GM23338 (cell line): ENCODE measurements around the gene ME1. TPM values are rescaled to one million over a fixed set of nuclear protein-coding genes. Genes with fewer than 3 reads are reported as not detected.

Experiments
- ATAC-seq: fragments of 200-7000 bp; cut with Tn5 transposase; 3 replicates; pipeline ENCODE4 v1.9.1; 2020
- DNase-seq: peaks from one replicate; pipeline ENCODE4 v3.0.0-alpha.2; 2015; ENCODE audit warnings: low spot score
- H2AFZ ChIP-seq: fragments of 200-600 bp; sonication (generic); 2 replicates; pipeline ENCODE4 v1.8.0; 2016; ENCODE audit warnings: antibody characterized with exemption, mild to moderate bottlenecking, moderate library complexity
- H3F3A ChIP-seq: fragments of 200-600 bp; sonication (generic); replicated peaks from 2 replicates; pipeline ENCODE4 v1.8.0; 2017; ENCODE audit warnings: antibody characterized with exemption, mixed run types, low read depth
- H3K27ac ChIP-seq: fragments of 200-600 bp; sonication (generic); 2 replicates; pipeline ENCODE4 v1.6.1; 2016; ENCODE audit warnings: low read depth
- H3K27me3 ChIP-seq: fragments of 200-600 bp; sonication (generic); 2 replicates; pipeline ENCODE4 v1.8.0; 2016; ENCODE audit warnings: mild to moderate bottlenecking, mixed run types, moderate library complexity; ENCODE audit not compliant: insufficient read depth
- H3K36me3 ChIP-seq: fragments of 200-600 bp; sonication (generic); 2 replicates; pipeline ENCODE4 v1.8.0; 2016; ENCODE audit warnings: mild to moderate bottlenecking; ENCODE audit not compliant: insufficient read depth
- H3K4me1 ChIP-seq: fragments of 200-600 bp; sonication (generic); 2 replicates; pipeline ENCODE4 v1.8.0; 2016; ENCODE audit warnings: mild to moderate bottlenecking, moderate library complexity; ENCODE audit not compliant: insufficient read depth
- H3K4me2 ChIP-seq: fragments of 200-600 bp; sonication (generic); 2 replicates; pipeline ENCODE4 v1.7.1; 2017; ENCODE audit warnings: mixed run types
- H3K4me3 ChIP-seq: fragments of 200-600 bp; sonication (generic); 2 replicates; pipeline ENCODE4 v1.6.1; 2016; ENCODE audit warnings: mixed run types
- H3K79me2 ChIP-seq: fragments of 200-600 bp; sonication (generic); replicated peaks from 2 replicates; pipeline ENCODE4 v1.8.0; 2017; ENCODE audit warnings: mild to moderate bottlenecking; ENCODE audit not compliant: insufficient read depth
- H3K9me2 ChIP-seq: fragments of 200-600 bp; sonication (generic); 2 replicates; pipeline ENCODE4 v1.8.0; 2017; ENCODE audit not compliant: insufficient read depth
- H4K20me1 ChIP-seq: fragments of 200-600 bp; sonication (generic); replicated peaks from 2 replicates; pipeline ENCODE4 v1.8.0; 2017; ENCODE audit warnings: mild to moderate bottlenecking; ENCODE audit not compliant: insufficient read depth
- H3K27ac Mint-ChIP-seq: 2 replicates; pipeline ENCODE4 v1.8.0; 2020; ENCODE audit warnings: inconsistent platforms, mild to moderate bottlenecking, moderate library complexity, mixed read lengths
- H3K27me3 Mint-ChIP-seq: 3 replicates; pipeline ENCODE4 v1.8.0; 2022; ENCODE audit warnings: low read depth, mild to moderate bottlenecking, moderate library complexity, mixed read lengths, inconsistent platforms; ENCODE audit not compliant: insufficient read depth, poor library complexity
- H3K36me3 Mint-ChIP-seq: 3 replicates; pipeline ENCODE4 v1.8.0; 2021; ENCODE audit warnings: low read depth, mild to moderate bottlenecking, inconsistent platforms, moderate library complexity, mixed read lengths
- H3K4me1 Mint-ChIP-seq: 3 replicates; pipeline ENCODE4 v1.8.0; 2020; ENCODE audit warnings: mild to moderate bottlenecking, inconsistent platforms, mixed read lengths
- H3K4me3 Mint-ChIP-seq: 3 replicates; pipeline ENCODE4 v1.8.0; 2021; ENCODE audit warnings: moderate library complexity, mild to moderate bottlenecking, inconsistent platforms, mixed read lengths
- H3K9me3 Mint-ChIP-seq: 3 replicates; pipeline ENCODE4 v1.8.0; 2020; ENCODE audit warnings: moderate library complexity, mild to moderate bottlenecking, inconsistent platforms, mixed read lengths
- CREB1 ChIP-seq: fragments of 250-450 bp; sonication (Bioruptor Pico); IDR thresholded peaks from 2 replicates; pipeline ENCODE4 v1.5.0; 2020; ENCODE audit warnings: low read depth, mild to moderate bottlenecking, moderate library complexity
- CTCF ChIP-seq, 2 experiments: fragments of 200-600 bp in 1 of 2; sonication (generic) in 1 of 2; conservative IDR thresholded peaks; 2 replicates each; pipeline versions ENCODE4 v1.5.1 to v1.6.1; 2016 to 2017; ENCODE audit warnings: antibody characterized with exemption in 2 of 2, low read depth in 2 of 2, mild to moderate bottlenecking in 2 of 2, moderate library complexity in 1 of 2
- ETS1 ChIP-seq: IDR thresholded peaks from 2 replicates; pipeline ENCODE4 v1.6.1; 2016; ENCODE audit warnings: antibody characterized with exemption
- EZH2 ChIP-seq: fragments of 200-600 bp; sonication (generic); IDR thresholded peaks from one replicate; pipeline ENCODE4 v1.8.0; 2017; ENCODE audit warnings: antibody characterized with exemption, mild to moderate bottlenecking, low read depth; ENCODE audit not compliant: unreplicated experiment
- EZH2phosphoT487 ChIP-seq: fragments of 200-600 bp; sonication (generic); IDR thresholded peaks from one replicate; pipeline ENCODE4 v1.8.1; 2018; ENCODE audit warnings: antibody characterized with exemption; ENCODE audit not compliant: unreplicated experiment
- JUNB ChIP-seq: IDR thresholded peaks from one replicate; pipeline ENCODE4 v1.6.1; 2016; ENCODE audit warnings: antibody characterized with exemption; ENCODE audit not compliant: unreplicated experiment
- REST ChIP-seq: IDR thresholded peaks from one replicate; pipeline ENCODE4 v1.6.1; 2018; ENCODE audit warnings: antibody characterized with exemption; ENCODE audit not compliant: unreplicated experiment
- ZNF462 ChIP-seq: fragments of 250-450 bp; sonication (Bioruptor Pico); IDR thresholded peaks from 2 replicates; pipeline ENCODE4 v1.5.0; 2020; ENCODE audit warnings: mild to moderate bottlenecking, moderate library complexity
- polyA plus RNA-seq: library from polyadenylated mRNA; unstranded; fragments of >200 nt; fragmentation: Nextera tagmentation; extraction: Ambion mirVana; gene quantifications from 2 replicates; pipeline ENCODE4 v1.2.1, GENCODE V29; 2016
- total RNA-seq: library from RNA; depleted of rRNA; stranded (reverse); fragments of >200 nt; shearing (Covaris generic); gene quantifications from 2 replicates; pipeline ENCODE4 v1.2.3, GENCODE V29; 2014

Gene ME1
- total and polyA plus RNA-seq, 2 experiments from 2014 or later = 6.4 to 8.0 TPM

GRCh38 chr6:83470587-83470986, 39.7 kb upstream of the ME1 start (continued):
- TF ChIP-seq ETS1 = no peak
- TF ChIP-seq REST = no peak
- no peak for TF ChIP-seq JUNB

GRCh38 chr6:83470001-83470400, 39.1 kb upstream of the ME1 start:
- Histone ChIP-seq H3K27ac (no peak overlapping the region), H3K36me3 (no peaks in the 10 kb centered on the region), H2AFZ (no peak overlapping the region), H3K9me2 (no peaks in the 10 kb centered on the region), H3K4me2 (no peak overlapping the region), H4K20me1 (no peaks in the 10 kb centered on the region), H3F3A (no peaks in the 10 kb centered on the region), H3K27me3 (peaks cover 5% of the 10 kb centered on the region; the same call in 1 of the 2 replicates), H3K4me1 (peaks cover 13% of the 10 kb centered on the region), H3K79me2 (no peaks in the 10 kb centered on the region), H3K4me3 (no peak overlapping the region)
- no peak for DNase-seq
- H3K4me3 Mint-ChIP-seq = no peak overlapping the region
- H3K9me3 Mint-ChIP-seq = no peaks in the 10 kb centered on the region
- peaks cover 4% of the 10 kb centered on the region for H3K27me3 Mint-ChIP-seq
- no peaks in the 10 kb centered on the region for H3K36me3 Mint-ChIP-seq
- no peak for TF ChIP-seq JUNB
- no peak for TF ChIP-seq ZNF462 (CRISPR knock-in tag)
- TF ChIP-seq EZH2phosphoT487 = no peak
- TF ChIP-seq EZH2 = no peak
- TF ChIP-seq CTCF (conservative IDR thresholded peaks at IDR 0.05; ENCODE audit: low read depth in 2 of 2) = no peak
- no peak for TF ChIP-seq CREB1
- H3K4me1 Mint-ChIP-seq = peaks cover 5% of the 10 kb centered on the region
- ATAC-seq = no peak
- no peak overlapping the region for H3K27ac Mint-ChIP-seq
